ENCODE results near the gene OVAAL. TPM values are rescaled to one million over a fixed set of nuclear protein-coding genes. Genes with fewer than 3 reads are reported as not detected.

The OVAAL gene
- total RNA-seq, 2 donors from 2014 or later: not detected

- H3K4me1 ChIP-seq: peaks cover 19% of the 10 kb centered on the region
- no peak overlapping the region for H3K4me3 ChIP-seq
- ATAC-seq (peak; percentile 82), DNase-seq (peak in 2 of 4 donors; percentile 24 to 55)
- H3K27me3 ChIP-seq: no peaks in the 10 kb centered on the region
- TF ChIP-seq CTCF (IDR thresholded peaks at IDR 0.05): no peak
- no peak for TF ChIP-seq POLR2A (IDR thresholded peaks at IDR 0.05)
- H3K27ac ChIP-seq: peak overlapping the region in 3 of 4 donors; percentile 44 to 67 (median 63)
- 49 to 50% methylated on average over 5 of the region's 5 CpGs for WGBS, 2 donors
- no peaks in the 10 kb centered on the region for H3K9me3 ChIP-seq
- intact Hi-C loops (cut with DNase I): loop anchor here (10.0 kb wide), 1 partner anchor 94 kb away; no protein-coding TSS in a partner anchor
- H3K36me3 ChIP-seq (replicated peaks in 1 of 2; ENCODE audit: insufficient read depth in 1 of 2, low read depth in 2 of 2): no peaks in the 10 kb centered on the region
Observed at GRCh38 chr1:180530501-180530900, 28.3 kb upstream of the OVAAL start.

DNA sequence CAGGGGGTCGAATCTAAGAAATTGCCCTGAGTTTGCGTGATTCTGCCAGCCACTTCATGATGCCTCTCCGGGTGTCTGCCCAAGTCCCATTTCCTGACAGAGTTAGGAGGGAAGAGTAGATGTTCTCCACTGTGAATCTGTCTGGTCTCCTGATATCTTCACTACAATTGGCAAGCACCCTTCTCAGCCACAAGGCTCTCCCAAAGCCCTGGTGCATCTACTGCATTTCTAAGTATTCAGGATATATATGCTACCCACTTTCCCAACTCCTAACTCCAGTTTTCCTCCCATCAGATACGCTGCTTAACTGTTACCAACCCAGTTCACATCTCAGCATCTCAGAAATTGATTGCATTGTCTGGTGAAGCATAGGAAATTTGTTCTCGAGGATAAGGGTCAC is 25.9 kb upstream of the OVAAL start:
- ATAC-seq (no peak), DNase-seq (no peak)
- WGBS, 2 donors: 73 to 82% methylated on average over 5 of the region's 5 CpGs
- intact Hi-C loops (cut with DNase I): loop anchor here (10.0 kb wide), 1 partner anchor 92 kb away; no protein-coding TSS in a partner anchor
- Histone ChIP-seq H3K27ac (no peak overlapping the region), H3K4me3 (no peak overlapping the region), H3K27me3 (no peaks in the 10 kb centered on the region), H3K36me3 (replicated peaks in 1 of 2; ENCODE audit: insufficient read depth in 1 of 2, low read depth in 2 of 2) (no peaks in the 10 kb centered on the region), H3K9me3 (no peaks in the 10 kb centered on the region), H3K4me1 (peaks cover 19% of the 10 kb centered on the region)
- TF ChIP-seq CTCF (IDR thresholded peaks at IDR 0.05): no peak
- no peak for TF ChIP-seq POLR2A (IDR thresholded peaks at IDR 0.05)

GRCh38 chr1:180533266-180533987 is 25.3 kb upstream of the OVAAL start:
- no peak overlapping the region for H3K4me3 ChIP-seq
- H3K9me3 ChIP-seq: no peaks in the 10 kb centered on the region
- WGBS, 2 donors: 38 to 44% methylated on average over 10 of the region's 10 CpGs
- intact Hi-C loops (cut with DNase I): loop anchor here (10.0 kb wide), 1 partner anchor 91 kb away; no protein-coding TSS in a partner anchor
- TF ChIP-seq CTCF (IDR thresholded peaks at IDR 0.05) (peak; percentile 69 to 94 (median 86)), POLR2A (IDR thresholded peaks at IDR 0.05) (no peak)
- peak; percentile 75 to 84 (median 78) for DNase-seq
- no peak overlapping the region for H3K27ac ChIP-seq
- no peaks in the 10 kb centered on the region for H3K36me3 ChIP-seq (replicated peaks in 1 of 2; ENCODE audit: insufficient read depth in 1 of 2, low read depth in 2 of 2)
- peaks cover 19% of the 10 kb centered on the region for H3K4me1 ChIP-seq
- peak; percentile 81 for ATAC-seq
- H3K27me3 ChIP-seq: no peaks in the 10 kb centered on the region

DNA sequence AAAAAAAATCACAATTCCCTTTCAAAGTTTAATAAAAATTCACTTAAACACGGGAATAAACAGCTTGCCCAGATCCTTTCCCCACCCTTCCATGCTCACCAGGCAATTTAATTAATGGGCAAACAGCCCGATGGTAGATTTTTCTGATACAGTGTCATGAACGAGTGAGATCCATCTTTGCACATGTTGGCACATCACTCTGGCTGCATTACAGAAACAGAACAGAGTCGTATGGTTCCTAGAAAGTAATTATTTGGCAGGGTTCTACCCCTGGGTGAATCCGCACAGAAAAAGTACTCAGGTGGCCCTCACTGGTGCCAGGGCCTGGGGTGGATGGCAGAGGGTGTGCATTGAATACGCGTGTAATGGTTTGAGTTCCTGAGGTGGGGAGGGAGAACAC is 24.6 kb upstream of the OVAAL start:
- Histone ChIP-seq H3K27ac (no peak overlapping the region), H3K36me3 (replicated peaks in 1 of 2; ENCODE audit: insufficient read depth in 1 of 2, low read depth in 2 of 2) (no peaks in the 10 kb centered on the region), H3K9me3 (no peaks in the 10 kb centered on the region), H3K27me3 (no peaks in the 10 kb centered on the region), H3K4me3 (no peak overlapping the region), H3K4me1 (peaks cover 19% of the 10 kb centered on the region)
- TF ChIP-seq CTCF (IDR thresholded peaks at IDR 0.05) (no peak), POLR2A (IDR thresholded peaks at IDR 0.05) (no peak)
- DNase-seq (no peak), ATAC-seq (no peak)
- WGBS, 2 donors: 68 to 69% methylated on average over 7 of the region's 7 CpGs
- intact Hi-C loops (cut with DNase I): loop anchor here (10.0 kb wide), 1 partner anchor 91 kb away; no protein-coding TSS in a partner anchor

All from body of pancreas (tissue), 4 donors.